ENCODE results near the gene IPO13.
A peak's percentile ranks its signal among the peaks of the same experiment; 100 is the strongest.

The IPO13 gene

GRCh38 chr1:43947874-43948437 is 1.2 kb downstream of the IPO13 start:
- in situ Hi-C loops (cut with HindIII; ENCODE audit: low sequenced_read_pairs), result no loop called here
- DNase-seq (ENCODE audit: low read depth), result no peak
- H3K4me3 ChIP-seq (ENCODE audit: low read depth, low read length), result peak overlapping the region; percentile 85
- TF ChIP-seq, protein P1, sequence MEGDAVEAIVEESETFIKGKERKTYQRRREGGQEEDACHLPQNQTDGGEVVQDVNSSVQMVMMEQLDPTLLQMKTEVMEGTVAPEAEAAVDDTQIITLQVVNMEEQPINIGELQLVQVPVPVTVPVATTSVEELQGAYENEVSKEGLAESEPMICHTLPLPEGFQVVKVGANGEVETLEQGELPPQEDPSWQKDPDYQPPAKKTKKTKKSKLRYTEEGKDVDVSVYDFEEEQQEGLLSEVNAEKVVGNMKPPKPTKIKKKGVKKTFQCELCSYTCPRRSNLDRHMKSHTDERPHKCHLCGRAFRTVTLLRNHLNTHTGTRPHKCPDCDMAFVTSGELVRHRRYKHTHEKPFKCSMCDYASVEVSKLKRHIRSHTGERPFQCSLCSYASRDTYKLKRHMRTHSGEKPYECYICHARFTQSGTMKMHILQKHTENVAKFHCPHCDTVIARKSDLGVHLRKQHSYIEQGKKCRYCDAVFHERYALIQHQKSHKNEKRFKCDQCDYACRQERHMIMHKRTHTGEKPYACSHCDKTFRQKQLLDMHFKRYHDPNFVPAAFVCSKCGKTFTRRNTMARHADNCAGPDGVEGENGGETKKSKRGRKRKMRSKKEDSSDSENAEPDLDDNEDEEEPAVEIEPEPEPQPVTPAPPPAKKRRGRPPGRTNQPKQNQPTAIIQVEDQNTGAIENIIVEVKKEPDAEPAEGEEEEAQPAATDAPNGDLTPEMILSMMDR (IDR thresholded peaks at IDR 0.05; ENCODE audit: low read depth, low read length, missing control alignments), result no peak

DNA sequence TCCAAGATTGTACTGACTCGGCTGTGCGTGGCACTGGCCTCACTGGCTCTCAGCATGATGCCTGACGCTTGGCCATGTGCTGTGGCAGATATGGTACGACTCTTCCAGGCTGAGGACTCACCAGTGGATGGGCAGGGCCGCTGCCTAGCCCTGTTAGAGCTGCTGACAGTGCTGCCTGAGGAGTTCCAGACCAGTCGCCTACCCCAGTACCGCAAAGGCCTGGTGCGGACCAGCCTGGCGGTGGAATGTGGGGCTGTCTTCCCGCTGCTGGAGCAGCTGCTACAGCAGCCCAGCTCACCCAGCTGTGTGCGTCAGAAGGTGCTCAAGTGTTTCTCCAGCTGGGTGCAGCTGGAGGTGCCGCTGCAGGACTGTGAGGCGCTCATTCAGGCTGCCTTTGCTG is 2.9 kb downstream of the IPO13 start:
- TF ChIP-seq, protein P1 (IDR thresholded peaks at IDR 0.05; ENCODE audit: low read depth, low read length, missing control alignments), result no peak
- in situ Hi-C loops (cut with HindIII; ENCODE audit: low sequenced_read_pairs), result no loop called here
- no peak for DNase-seq (ENCODE audit: low read depth)
- no peak overlapping the region for H3K4me3 ChIP-seq (ENCODE audit: low read depth, low read length)

GRCh38 chr1:43951021-43951985 is 4.6 kb downstream of the IPO13 start:
- TF ChIP-seq, protein P1 (IDR thresholded peaks at IDR 0.05; ENCODE audit: low read depth, low read length, missing control alignments), result no peak
- no peak for DNase-seq (ENCODE audit: low read depth)
- H3K4me3 ChIP-seq (ENCODE audit: low read depth, low read length), result no peak overlapping the region
- in situ Hi-C loops (cut with HindIII; ENCODE audit: low sequenced_read_pairs), result no loop called here

GRCh38 chr1:43952731-43953346 is 6.1 kb downstream of the IPO13 start:
- DNase-seq (ENCODE audit: low read depth), result no peak
- TF ChIP-seq, protein P1 (IDR thresholded peaks at IDR 0.05; ENCODE audit: low read depth, low read length, missing control alignments), result no peak
- no peak overlapping the region for H3K4me3 ChIP-seq (ENCODE audit: low read depth, low read length)
- in situ Hi-C loops (cut with HindIII; ENCODE audit: low sequenced_read_pairs), result no loop called here

DNA sequence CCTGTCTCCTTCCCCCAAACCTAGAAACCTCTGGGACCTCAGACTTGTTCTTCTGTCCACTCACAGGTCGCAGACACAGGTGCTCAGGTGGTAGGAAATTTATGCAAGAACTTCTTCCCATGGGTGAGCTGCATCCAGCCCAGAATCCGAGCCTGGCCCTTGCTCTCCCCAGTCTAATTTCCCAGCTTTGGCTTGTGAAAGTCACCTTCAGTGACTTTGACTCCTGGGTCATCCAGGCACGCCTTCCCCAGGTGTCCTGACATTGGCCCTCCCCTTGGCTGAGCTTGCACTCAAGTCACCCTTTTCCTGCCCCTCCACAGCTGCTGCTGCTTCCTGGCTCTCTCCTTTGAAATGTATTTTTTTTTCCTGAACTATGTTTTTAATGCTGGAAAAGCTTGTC is 6.6 kb downstream of the IPO13 start:
- no peak for DNase-seq (ENCODE audit: low read depth)
- TF ChIP-seq, protein P1 (IDR thresholded peaks at IDR 0.05; ENCODE audit: low read depth, low read length, missing control alignments), result no peak
- no peak overlapping the region for H3K4me3 ChIP-seq (ENCODE audit: low read depth, low read length)
- in situ Hi-C loops (cut with HindIII; ENCODE audit: low sequenced_read_pairs), result no loop called here

DNA sequence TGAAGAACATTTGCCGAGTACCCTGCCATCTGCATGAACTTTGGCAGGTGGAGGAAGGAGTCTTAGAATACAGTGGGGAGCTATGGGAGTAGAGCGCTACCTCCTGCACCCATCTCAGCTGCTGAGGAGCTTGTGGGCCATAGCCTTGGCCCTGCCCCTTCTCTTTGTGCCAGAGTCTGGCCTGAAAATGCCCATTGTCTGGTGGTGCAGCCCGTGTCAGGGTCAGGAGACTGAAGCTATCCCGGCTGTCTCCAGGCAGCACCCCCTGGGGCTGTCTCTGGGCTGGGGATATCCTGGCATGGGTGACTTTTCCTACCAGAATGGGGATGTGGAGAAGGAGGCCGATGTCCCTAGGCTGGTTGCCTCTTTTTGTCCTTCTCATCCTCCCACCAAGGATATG is 7.3 kb downstream of the IPO13 start:
- no peak for DNase-seq (ENCODE audit: low read depth)
- no peak overlapping the region for H3K4me3 ChIP-seq (ENCODE audit: low read depth, low read length)
- TF ChIP-seq, protein P1 (IDR thresholded peaks at IDR 0.05; ENCODE audit: low read depth, low read length, missing control alignments), result no peak
- in situ Hi-C loops (cut with HindIII; ENCODE audit: low sequenced_read_pairs), result no loop called here

Data from astrocyte of the cerebellum (primary cell).